Prostate gland (tissue), 2 donors: ENCODE data around the gene AHNAK2.

Experiments
- POLR2A ChIP-seq: fragments of 450-650 bp; IDR thresholded peaks from one replicate; pipeline ENCODE4 v1.6.1; 2016; ENCODE audit warnings: antibody characterized with exemption, mild to moderate bottlenecking
- POLR2AphosphoS5 ChIP-seq: sonication (generic); formaldehyde crosslinking; IDR thresholded peaks from one replicate; pipeline ENCODE4 v1.6.1; 2017; ENCODE audit warnings: antibody characterized with exemption
- TF ChIP-seq, protein P1 (sequence below), 4 experiments: fragments of 200-600 bp in 2 of 4; fragments of 450-650 bp in 2 of 4; sonication (generic) in 2 of 4; IDR thresholded peaks; 1 replicate in 3 of 4; 2 replicates in 1 of 4; pipeline ENCODE4 v1.5.1; 2016 to 2019; ENCODE audit warnings: antibody characterized with exemption in 4 of 4, mild to moderate bottlenecking in 2 of 4, moderate library complexity in 2 of 4

DNA sequence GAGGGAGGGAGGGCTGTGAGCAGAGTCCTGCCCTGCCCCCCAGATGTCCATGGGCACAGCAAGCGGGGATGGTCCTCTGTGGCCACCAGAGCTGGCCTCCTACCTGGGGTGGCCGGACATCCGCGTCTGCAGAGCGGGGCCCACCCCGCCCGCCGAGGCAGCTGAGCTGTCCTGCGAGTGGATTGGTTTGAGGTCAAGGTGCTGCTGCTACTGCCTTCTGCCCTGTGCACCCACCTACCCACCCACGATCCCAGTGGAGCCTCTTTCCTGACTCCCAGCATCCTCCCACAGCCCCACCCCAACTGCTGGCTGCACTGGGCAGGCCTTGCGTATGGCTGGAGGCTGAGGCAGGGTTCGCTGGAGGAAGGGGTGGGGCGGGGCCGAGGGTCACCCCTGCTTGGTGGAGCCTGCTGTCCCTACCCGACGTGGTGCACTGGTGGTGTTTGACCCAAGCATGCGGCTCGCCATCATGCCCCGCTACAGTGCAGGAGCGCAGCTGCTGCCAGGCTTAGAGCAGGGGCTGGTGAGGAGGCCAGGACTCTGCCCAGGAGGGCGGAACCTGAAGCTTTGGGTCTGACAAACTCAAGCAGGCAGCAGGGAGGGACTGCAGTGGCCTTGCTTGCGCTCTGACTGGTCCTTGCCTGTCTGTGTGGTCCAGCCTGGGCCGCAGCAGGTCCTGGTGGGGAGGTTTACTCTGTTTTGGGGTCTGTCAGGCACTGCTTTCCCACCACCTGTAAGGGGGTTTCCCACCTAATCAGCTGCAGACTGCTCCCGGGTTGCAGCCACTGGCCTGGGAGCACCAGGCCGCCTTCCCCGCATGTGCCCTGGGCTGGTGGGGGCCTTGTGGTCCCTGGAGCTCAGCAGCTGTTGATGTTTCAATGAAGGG lies 89.4 kb downstream of the AHNAK2 start:
- TF ChIP-seq, protein P1, sequence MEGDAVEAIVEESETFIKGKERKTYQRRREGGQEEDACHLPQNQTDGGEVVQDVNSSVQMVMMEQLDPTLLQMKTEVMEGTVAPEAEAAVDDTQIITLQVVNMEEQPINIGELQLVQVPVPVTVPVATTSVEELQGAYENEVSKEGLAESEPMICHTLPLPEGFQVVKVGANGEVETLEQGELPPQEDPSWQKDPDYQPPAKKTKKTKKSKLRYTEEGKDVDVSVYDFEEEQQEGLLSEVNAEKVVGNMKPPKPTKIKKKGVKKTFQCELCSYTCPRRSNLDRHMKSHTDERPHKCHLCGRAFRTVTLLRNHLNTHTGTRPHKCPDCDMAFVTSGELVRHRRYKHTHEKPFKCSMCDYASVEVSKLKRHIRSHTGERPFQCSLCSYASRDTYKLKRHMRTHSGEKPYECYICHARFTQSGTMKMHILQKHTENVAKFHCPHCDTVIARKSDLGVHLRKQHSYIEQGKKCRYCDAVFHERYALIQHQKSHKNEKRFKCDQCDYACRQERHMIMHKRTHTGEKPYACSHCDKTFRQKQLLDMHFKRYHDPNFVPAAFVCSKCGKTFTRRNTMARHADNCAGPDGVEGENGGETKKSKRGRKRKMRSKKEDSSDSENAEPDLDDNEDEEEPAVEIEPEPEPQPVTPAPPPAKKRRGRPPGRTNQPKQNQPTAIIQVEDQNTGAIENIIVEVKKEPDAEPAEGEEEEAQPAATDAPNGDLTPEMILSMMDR (IDR thresholded peaks at IDR 0.05) = no peak
- TF ChIP-seq POLR2A = no peak
- no peak for TF ChIP-seq POLR2AphosphoS5
